Nephron (organoid): ENCODE measurements around the gene APOF.

ENCODE experiments used
- H3K27ac Mint-ChIP-seq, 3 experiments: 2 replicates each; pipeline ENCODE4 v1.8.0; 2020; ENCODE audit warnings: mixed read lengths in 3 of 3, mild to moderate bottlenecking in 2 of 3, moderate library complexity in 1 of 3
- H3K27me3 Mint-ChIP-seq: 2 replicates; pipeline ENCODE4 v1.8.0; 2021; ENCODE audit warnings: low read depth, mild to moderate bottlenecking, moderate library complexity, mixed read lengths
- H3K36me3 Mint-ChIP-seq: 2 replicates; pipeline ENCODE4 v1.8.0; 2020; ENCODE audit warnings: low read depth, mixed read lengths
- H3K4me1 Mint-ChIP-seq: 2 replicates; pipeline ENCODE4 v1.8.0; 2020; ENCODE audit warnings: mixed read lengths
- H3K4me3 Mint-ChIP-seq, 3 experiments: 2 replicates each; pipeline ENCODE4 v1.8.0; 2020; ENCODE audit warnings: mild to moderate bottlenecking in 3 of 3, mixed read lengths in 3 of 3, moderate library complexity in 2 of 3
- H3K9me3 Mint-ChIP-seq: 2 replicates; pipeline ENCODE4 v1.8.0; 2020; ENCODE audit warnings: mixed read lengths
- CTCF ChIP-seq, 3 experiments: fragments of 200-600 bp; sonication (generic); IDR thresholded peaks; one replicate each; pipeline ENCODE4 v1.5.0; 2021; ENCODE audit warnings: antibody characterized with exemption in 3 of 3; ENCODE audit not compliant: unreplicated experiment in 3 of 3

Gene APOF

GRCh38 chr12:56333679-56334489, 28.8 kb downstream of the APOF start, which contains the start of gene PAN2:
Gene PAN2, minus strand, starts transcription at chr12:56334000. Its CDS starts 906 bp downstream, at chr12:56333094.
- peaks cover 3% of the 10 kb centered on the region for H3K27me3 Mint-ChIP-seq
- TF ChIP-seq CTCF (IDR thresholded peaks at IDR 0.05; ENCODE audit: unreplicated experiment in 3 of 3): peak; percentile 33 to 69 (median 61)
- no peaks in the 10 kb centered on the region for H3K4me1 Mint-ChIP-seq
- no peaks in the 10 kb centered on the region for H3K9me3 Mint-ChIP-seq
- peak within 1 kb of the TSS; percentile 99 for H3K27ac Mint-ChIP-seq
- no peaks in the 10 kb centered on the region for H3K36me3 Mint-ChIP-seq
- H3K4me3 Mint-ChIP-seq: peak within 1 kb of the TSS; percentile 91 to 92 (median 92)

- peak overlapping the region; percentile 91 to 92 (median 92) for H3K4me3 Mint-ChIP-seq
- H3K9me3 Mint-ChIP-seq: no peaks in the 10 kb centered on the region
- H3K4me1 Mint-ChIP-seq: no peaks in the 10 kb centered on the region
- TF ChIP-seq CTCF (IDR thresholded peaks at IDR 0.05; ENCODE audit: unreplicated experiment in 3 of 3): no peak
- H3K27ac Mint-ChIP-seq: peak overlapping the region; percentile 99
- no peaks in the 10 kb centered on the region for H3K27me3 Mint-ChIP-seq
- no peaks in the 10 kb centered on the region for H3K36me3 Mint-ChIP-seq
These were observed 29.4 kb downstream of the APOF start for GRCh38 chr12:56333197-56333678.

GRCh38 chr12:56332512-56333196, 30.0 kb downstream of the APOF start:
- Mint-ChIP-seq H3K27ac (peak overlapping the region; percentile 99), H3K4me1 (no peaks in the 10 kb centered on the region), H3K4me3 (peak overlapping the region; percentile 91 to 92 (median 92)), H3K27me3 (no peaks in the 10 kb centered on the region), H3K36me3 (peaks cover 2% of the 10 kb centered on the region), H3K9me3 (no peaks in the 10 kb centered on the region)
- no peak for TF ChIP-seq CTCF (IDR thresholded peaks at IDR 0.05; ENCODE audit: unreplicated experiment in 3 of 3)

GRCh38 chr12:56330936-56331490, 31.6 kb downstream of the APOF start:
- no peak for TF ChIP-seq CTCF (IDR thresholded peaks at IDR 0.05; ENCODE audit: unreplicated experiment in 3 of 3)
- H3K36me3 Mint-ChIP-seq: peaks cover 14% of the 10 kb centered on the region
- no peaks in the 10 kb centered on the region for H3K27me3 Mint-ChIP-seq
- H3K9me3 Mint-ChIP-seq: no peaks in the 10 kb centered on the region
- H3K27ac Mint-ChIP-seq: peak overlapping the region in 1 of 3 experiments; percentile 0
- no peaks in the 10 kb centered on the region for H3K4me1 Mint-ChIP-seq
- peak overlapping the region in 1 of 3 experiments; percentile 26 for H3K4me3 Mint-ChIP-seq

GRCh38 chr12:56326533-56326932, 36.1 kb downstream of the APOF start:
- H3K4me3 Mint-ChIP-seq: no peak overlapping the region
- no peaks in the 10 kb centered on the region for H3K9me3 Mint-ChIP-seq
- no peak for TF ChIP-seq CTCF (IDR thresholded peaks at IDR 0.05; ENCODE audit: unreplicated experiment in 3 of 3)
- no peaks in the 10 kb centered on the region for H3K27me3 Mint-ChIP-seq
- no peak overlapping the region for H3K27ac Mint-ChIP-seq
- H3K36me3 Mint-ChIP-seq: peaks cover 48% of the 10 kb centered on the region
- H3K4me1 Mint-ChIP-seq: no peaks in the 10 kb centered on the region
